Left renal cortex interstitium (tissue), 4 donors: ENCODE measurements around the gene DCAF17. TPM values are rescaled to one million over a fixed set of nuclear protein-coding genes. Genes with fewer than 3 reads are reported as not detected.
"Not testable (repeated sequence)": the region's sequence is repeated elsewhere in the genome, so short reads cannot be mapped to it uniquely, and the experiment has no call there.

Experiments used
- DNase-seq, 4 donors: peaks; one replicate each; pipeline ENCODE4 v3.0.0-alpha.2; 2013; ENCODE audit warnings: low read depth in 4 of 4, low spot score in 2 of 4, missing footprints in 1 of 4
- polyA plus RNA-seq, 4 donors: library from polyadenylated mRNA; unstranded; fragments of 120-200 nt; gene quantifications; one replicate each; pipeline ENCODE4 v1.2.1, GENCODE V29; 2013; ENCODE audit not compliant: insufficient read length in 4 of 4

DCAF17 gene
- polyA plus RNA-seq, 4 donors = 19.5 to 35.6 (median 28.9) TPM

DNA sequence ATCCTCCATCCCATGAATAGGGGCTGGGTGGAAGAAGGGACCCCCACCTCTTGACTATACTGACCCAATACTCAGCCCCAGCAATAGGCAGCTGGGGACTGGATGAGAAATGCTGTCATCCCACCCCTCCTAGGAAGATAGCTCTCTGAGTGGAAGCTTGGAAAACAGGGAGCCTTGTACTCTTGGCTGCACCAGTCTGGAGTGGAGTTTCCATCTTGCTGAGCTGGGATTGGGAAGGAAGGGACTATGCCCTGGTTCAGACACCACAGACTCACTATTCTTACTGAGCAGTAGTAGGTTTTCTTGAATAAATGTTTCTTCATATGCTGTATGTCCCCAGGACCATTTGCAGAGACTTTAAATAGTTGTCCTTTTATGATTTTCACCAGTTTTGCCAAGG is 7.4 kb downstream of the DCAF17 start:
- no peak for DNase-seq

DNA sequence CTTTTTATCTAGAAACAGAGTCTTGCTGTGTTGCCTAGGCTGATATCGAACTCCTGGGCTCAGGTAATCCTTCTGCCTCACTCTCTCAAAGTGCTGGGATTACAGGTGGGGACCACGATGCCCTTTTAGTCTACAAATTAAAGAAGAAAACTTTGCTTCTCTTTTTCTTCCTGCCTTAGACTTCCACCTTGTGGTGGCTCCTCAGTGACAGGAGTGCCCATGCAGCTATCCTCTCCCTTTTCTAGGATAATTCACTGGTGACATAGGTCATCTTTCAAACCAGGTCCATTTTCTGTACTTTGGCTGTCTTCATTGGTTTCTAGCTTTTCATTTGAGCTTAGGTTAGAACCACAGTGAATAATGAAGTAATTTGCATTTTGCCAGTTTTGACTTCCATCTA is 13.6 kb downstream of the DCAF17 start:
- DNase-seq = no peak

DNA sequence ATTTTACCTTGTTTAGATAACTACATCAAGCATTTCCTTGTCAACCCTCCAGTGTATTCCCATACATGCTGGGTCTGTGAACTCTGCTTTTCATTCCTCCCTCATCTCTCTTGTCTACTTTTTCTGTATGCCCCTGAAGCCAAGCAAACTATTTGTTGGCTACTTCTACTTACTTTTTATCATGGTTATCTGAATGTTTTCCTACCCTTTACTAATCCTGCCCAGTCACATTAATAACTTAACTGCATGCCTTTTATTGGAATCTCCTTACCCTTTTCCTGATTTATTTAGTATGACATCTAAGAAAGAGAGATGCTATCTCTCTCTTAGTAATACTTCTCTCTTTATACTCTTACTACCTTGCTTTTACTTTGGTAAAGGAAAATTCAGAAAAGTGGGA is 17.0 kb downstream of the DCAF17 start:
- no peak for DNase-seq

- no peak for DNase-seq
These were observed 18.7 kb downstream of the DCAF17 start for GRCh38 chr2:171452773-171453172.

DNA sequence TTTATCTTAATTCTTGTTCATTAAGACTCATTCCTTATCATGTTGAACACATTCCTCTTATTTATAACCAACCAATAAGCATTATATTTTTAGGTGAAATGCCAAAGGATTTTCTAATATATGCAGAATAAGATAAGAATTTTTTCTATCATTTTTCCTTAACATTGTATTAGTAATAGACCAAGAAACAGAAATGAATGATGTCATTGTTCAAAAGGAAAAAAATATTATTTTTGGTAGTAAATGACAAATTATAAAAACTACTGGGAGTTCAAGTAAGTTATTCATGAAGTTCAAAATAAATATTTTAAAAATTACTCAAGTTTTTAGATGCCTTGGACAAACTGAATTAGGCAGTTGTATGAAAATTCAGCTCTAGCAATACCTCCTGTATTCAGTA is 25.5 kb downstream of the DCAF17 start:
- no peak for DNase-seq

GRCh38 chr2:171460537-171460936 is 26.5 kb downstream of the DCAF17 start:
- DNase-seq = no peak

DNA sequence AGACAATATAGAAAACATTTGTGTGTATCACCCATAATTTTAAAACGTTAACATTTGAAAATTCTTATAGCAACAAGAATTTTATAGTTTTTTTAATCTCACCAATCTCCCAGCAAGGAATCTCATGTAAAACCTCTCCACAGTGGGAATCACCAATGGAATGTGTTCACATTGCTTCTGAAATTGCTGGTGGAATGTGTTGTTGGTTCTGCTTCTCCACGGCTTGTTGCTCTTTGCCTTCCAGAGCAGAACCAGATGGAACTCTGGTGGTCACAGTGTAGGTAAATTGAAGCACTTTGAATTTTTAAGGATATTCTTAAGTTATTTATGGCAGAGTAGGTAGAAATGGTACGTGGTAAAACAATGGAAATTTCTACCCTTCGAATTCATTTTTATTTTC is 35.1 kb downstream of the DCAF17 start:
- no peak for DNase-seq

DNA sequence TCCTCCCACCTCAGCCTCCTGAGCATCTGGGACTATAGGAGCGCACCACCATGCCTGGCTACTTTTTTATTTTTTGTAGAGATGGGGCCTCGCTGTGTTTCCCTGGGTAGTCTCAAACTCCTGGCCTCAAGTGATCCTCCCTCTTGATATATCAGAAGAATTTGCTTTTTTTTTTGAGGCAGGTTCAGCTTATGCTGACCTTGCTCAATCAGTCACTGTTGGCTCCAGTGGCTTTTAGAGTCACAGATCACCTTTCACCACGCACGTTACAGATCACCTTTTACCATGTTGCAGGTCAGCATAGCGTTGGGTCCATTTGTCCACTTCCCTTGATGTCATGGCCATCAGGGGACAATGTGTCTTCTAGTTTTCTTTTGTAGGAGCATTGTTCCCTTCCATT is 36.1 kb downstream of the DCAF17 start:
- DNase-seq = no peak

DNA sequence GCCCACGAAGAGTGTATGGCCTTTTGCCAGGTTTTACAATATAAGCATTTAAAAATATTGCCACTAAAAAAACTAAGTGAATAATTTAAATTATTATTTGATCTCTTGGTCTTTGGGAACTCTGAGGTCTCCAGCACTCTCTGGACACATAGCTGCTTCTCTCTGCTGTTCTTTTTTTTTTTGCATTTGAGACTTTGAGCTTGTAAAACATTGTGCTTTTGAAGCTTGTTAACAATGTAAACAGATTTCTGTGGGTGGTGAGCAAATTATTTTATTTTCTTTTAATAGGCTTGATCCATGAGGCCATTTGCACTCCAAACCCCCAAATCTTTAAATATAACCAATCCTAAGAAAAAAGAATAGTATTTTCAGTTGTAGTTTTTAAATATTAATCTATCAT is 42.0 kb downstream of the DCAF17 start:
- no peak for DNase-seq

DNA sequence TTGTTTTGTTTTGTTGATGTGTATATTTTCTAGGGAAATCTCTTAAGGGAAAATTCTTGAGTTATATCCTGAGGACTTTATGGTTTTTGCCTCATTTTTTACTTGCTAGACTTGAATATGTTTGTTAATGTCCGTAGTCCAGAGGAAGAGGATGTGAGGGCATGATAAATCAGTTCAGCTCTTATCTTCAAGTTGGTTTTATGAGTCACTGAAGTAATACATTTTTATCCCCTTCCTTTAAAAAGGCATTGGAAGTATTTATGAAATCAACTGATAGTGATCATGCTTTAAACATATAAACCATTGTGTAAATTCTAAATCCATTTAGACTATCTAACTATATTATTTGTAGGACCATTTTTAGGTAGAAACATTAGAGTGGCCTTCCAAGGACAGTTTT is 44.3 kb downstream of the DCAF17 start:
- DNase-seq = no peak

DNA sequence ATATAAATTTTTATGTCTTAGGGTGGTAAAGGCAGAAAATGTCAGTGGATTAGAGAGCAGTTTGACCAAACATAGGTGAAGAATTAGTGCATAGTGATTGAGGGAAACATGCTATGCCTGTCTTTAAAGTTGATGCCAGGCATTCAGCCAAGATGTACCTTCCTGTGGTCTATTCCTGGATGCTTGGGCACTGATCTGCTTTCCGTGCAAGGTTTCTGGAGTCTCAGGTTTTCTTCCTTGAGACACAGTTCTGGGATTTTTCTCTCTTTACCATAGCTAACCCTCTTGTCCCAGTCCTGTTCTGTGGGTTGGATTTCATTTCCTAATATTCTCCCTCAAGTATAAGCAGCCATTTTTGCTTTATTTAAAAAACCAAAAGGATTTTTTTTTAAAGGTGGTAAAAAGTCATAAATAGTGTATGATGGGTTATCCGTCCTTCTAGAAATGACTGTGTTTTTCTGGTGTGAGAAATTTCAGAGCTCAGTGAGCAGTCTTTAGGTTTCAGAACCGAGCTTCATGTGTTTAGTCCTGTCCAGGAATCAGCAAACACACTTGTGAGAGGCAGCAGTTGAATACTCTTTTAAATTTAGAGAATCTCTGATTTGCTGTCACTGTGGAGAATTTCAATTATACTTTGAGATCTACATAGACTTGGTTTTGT is 45.3 kb downstream of the DCAF17 start:
- DNase-seq = no peak

- DNase-seq = peak in 3 of 4 donors; percentile 34 to 45 (median 39)
These were observed 46.9 kb downstream of the DCAF17 start for GRCh38 chr2:171480908-171481307.

DNA sequence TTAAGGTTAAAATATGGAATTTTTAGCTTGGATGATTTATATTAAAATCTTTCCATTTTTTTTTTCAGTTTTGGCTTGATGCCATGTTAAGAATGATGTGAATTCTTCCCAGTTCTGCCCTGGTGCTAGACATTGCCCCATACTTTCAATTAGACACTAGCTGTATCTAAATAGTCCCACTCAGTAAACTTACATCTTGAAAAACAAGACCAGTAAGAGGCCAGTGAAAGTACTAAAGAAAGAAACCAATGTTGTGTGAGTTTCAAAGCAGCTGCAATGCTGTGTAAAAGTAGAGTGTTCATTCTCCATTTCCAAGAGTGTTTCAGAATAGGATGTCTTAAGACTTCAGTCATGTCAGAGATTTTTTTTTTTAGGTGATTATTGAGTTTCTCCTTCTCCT is 48.3 kb downstream of the DCAF17 start:
- no peak for DNase-seq

DNA sequence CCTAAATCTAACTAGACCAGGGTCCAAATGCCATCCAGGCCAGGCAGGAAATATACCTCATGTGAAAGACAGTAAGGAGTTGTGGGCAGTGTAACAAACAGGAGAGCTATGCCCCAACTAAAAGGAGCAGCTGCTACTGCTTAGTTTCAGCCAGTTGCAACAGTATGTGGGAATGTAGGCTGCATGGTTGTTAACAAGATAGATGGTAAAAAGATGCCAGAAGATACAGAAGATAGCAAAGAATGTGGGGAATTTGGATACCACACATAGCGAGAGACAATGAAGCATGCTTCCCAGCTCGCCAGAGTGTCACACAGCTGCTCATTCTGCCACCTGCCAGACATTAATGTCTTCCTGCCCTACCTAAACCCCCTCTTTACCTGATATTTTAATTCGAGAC is 48.9 kb downstream of the DCAF17 start:
- peak in 2 of 4 donors; percentile 10 to 12 for DNase-seq

GRCh38 chr2:171483793-171484192 is 49.8 kb downstream of the DCAF17 start:
- DNase-seq = no peak

GRCh38 chr2:171485116-171485515 is 51.1 kb downstream of the DCAF17 start:
- DNase-seq = no peak

DNA sequence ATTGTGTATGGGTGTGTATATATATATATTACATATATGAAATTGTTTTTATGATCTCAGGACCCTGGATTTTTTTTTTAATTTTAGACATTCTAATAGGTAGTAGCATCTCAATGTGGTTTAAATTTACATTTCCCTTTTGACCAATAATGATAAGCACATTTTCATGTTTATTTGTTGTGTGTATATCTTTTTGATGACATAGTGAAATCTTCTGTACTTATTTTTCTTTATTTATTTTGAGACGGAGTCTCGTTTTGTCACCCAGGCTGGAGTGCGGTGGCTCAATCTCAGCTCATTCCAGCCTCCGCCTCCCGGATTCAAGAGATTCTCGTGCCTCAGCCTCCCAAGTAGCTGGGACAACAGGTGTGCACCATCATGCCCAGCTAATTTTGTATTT is 53.2 kb downstream of the DCAF17 start:
- DNase-seq = no peak

DNA sequence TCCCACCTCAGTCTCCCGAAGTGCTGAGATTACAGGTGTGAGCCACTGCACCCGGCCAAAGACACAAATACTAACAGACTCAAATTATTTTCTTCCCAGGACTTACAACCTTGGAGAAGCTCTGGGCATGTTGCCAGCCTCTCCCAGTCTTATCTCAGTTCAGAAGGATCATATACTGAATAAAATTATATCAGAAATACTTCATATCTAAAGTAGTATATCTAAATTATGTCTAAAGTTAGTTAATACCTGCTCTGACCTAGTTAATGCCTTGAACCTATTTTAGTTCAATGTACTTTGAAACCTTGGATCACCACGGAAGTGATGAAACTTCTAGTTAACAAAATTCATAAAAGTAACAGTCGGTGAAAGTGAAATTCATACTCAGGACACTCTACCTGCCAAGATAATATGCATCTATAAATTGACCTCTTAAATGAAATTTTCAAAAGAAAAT is 53.8 kb downstream of the DCAF17 start:
- no peak for DNase-seq

- DNase-seq = no peak
These were observed 56.6 kb downstream of the DCAF17 start for GRCh38 chr2:171490577-171490976.

DNA sequence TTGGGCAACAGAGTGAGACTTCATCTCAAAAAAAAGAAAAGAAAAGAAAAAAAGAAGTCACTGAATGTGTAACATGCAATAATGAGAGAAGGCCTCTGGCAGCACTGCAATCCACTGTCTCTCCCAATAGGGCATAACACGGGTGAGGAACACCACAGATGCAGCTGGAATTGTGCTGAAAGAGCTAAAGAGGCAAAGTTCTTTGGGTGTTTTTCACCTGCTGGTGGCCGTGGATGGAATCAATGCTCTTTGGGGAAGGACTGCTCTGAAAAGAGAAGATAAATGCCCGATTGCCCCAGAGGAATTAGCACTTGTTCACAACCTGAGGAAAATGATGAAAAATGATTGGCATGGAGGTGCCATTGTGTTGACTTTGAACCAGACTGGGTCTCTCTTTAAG is 57.3 kb downstream of the DCAF17 start:
- DNase-seq = no peak

GRCh38 chr2:171492664-171493063 is 58.6 kb downstream of the DCAF17 start:
- DNase-seq = no peak

- not testable (repeated sequence) for DNase-seq
These were observed 63.6 kb downstream of the DCAF17 start for GRCh38 chr2:171497664-171498063.

GRCh38 chr2:171505374-171505773 is 71.3 kb downstream of the DCAF17 start:
- no peak for DNase-seq
